HCT116 (cell line): ENCODE measurements around the gene SLC2A5. TPM values are rescaled to one million over a fixed set of nuclear protein-coding genes. Genes with fewer than 3 reads are reported as not detected.
"Not testable (repeated sequence)": the region's sequence is repeated elsewhere in the genome, so short reads cannot be mapped to it uniquely, and the experiment has no call there.

Experiments
- ATAC-seq: fragments of 200-7000 bp; cut with Tn5 transposase; 2 replicates; pipeline ENCODE4 v1.9.1; 2020; ENCODE audit warnings: mild to moderate bottlenecking, moderate library complexity
- BruUV-seq: library from RNA; stranded (reverse); fragments of 400-500 nt; replicated peaks from 2 replicates; lab custom pipeline; 2021; lab: Mats Ljungman, UMichigan
- CTCF ChIA-PET: fragments of 300-600 bp; sonication (Branson Sonifier 250); formaldehyde crosslinking; loops from one replicate; lab custom pipeline; 2021; ENCODE audit warnings: antibody characterized with exemption; lab: Charles Lee
- POLR2A ChIA-PET: fragments of 300-600, 350-600 bp; sonication (Branson Sonifier 250); formaldehyde crosslinking; loops from one replicate; lab custom pipeline; 2021; ENCODE audit warnings: antibody characterized with exemption; lab: Charles Lee
- RAD21 ChIA-PET, 2 experiments: fragments of 300-600 bp; sonication (Branson Sonifier 250); formaldehyde crosslinking; loops; one replicate each; lab custom pipeline; 2023; ENCODE audit warnings: low total read pairs in 2 of 2; ENCODE audit not compliant: uncharacterized antibody in 2 of 2, unreplicated experiment in 2 of 2, low non-redundant PET in 1 of 2; lab: Charles Lee
- DNase-seq: peaks from one replicate; pipeline ENCODE4 v3.0.0-alpha.2; 2010; ENCODE audit warnings: low read depth, low spot score
- H2AFZ ChIP-seq: fragments of 200-600 bp; shearing (Covaris generic), sonication (generic); 2 replicates; pipeline ENCODE4 v1.6.1; 2017; ENCODE audit warnings: low read depth, mixed run types, mixed read lengths, antibody characterized with exemption, low read length; ENCODE audit not compliant: poor library complexity, severe bottlenecking
- H3K27ac ChIP-seq: 2 replicates; pipeline ENCODE4 v1.5.1; 2012; ENCODE audit warnings: low read depth, low read length
- H3K27me3 ChIP-seq: fragments of 200-600 bp; sonication (generic); 2 replicates; pipeline ENCODE4 v1.6.1; 2016; ENCODE audit warnings: mixed run types, low read length, mixed read lengths; ENCODE audit not compliant: insufficient read depth
- H3K36me3 ChIP-seq, 2 experiments: fragments of 200-500 bp in 1 of 2; fragments of 200-600 bp in 1 of 2; sonication (Bioruptor generic) in 1 of 2; sonication (generic) in 1 of 2; 2 replicates each; pipeline versions ENCODE4 v1.5.1 to v1.6.1; 2014 to 2016; ENCODE audit warnings: low read length in 2 of 2, inconsistent platforms in 1 of 2, mixed read lengths in 1 of 2, mixed run types in 1 of 2; ENCODE audit not compliant: insufficient read depth in 2 of 2, control insufficient read depth in 1 of 2
- H3K4me1 ChIP-seq, 2 experiments: fragments of 200-600 bp in 1 of 2; sonication (generic) in 1 of 2; 2 replicates each; pipeline versions ENCODE4 v1.5.1 to v1.6.1; 2012 to 2017; ENCODE audit warnings: low read length in 2 of 2, inconsistent platforms in 1 of 2, mild to moderate bottlenecking in 1 of 2, mixed read lengths in 1 of 2, mixed run types in 1 of 2, moderate library complexity in 1 of 2; ENCODE audit not compliant: insufficient read depth in 2 of 2, control insufficient read depth in 1 of 2
- H3K4me2 ChIP-seq: fragments of 200-600 bp; sonication (generic); 2 replicates; pipeline ENCODE4 v1.6.1; 2017; ENCODE audit warnings: mixed run types, low read length, mixed read lengths
- H3K4me3 ChIP-seq, 2 experiments: fragments of 200-600 bp in 1 of 2; sonication (generic) in 1 of 2; replicated peaks in 1 of 2; 2 replicates each; pipeline ENCODE4 v1.5.1; 2011 to 2016; ENCODE audit warnings: low read length in 2 of 2, control low read depth in 1 of 2, low read depth in 1 of 2, mild to moderate bottlenecking in 1 of 2, mixed read lengths in 1 of 2, mixed run types in 1 of 2
- H3K79me2 ChIP-seq: fragments of 200-600 bp; sonication (generic); 2 replicates; pipeline ENCODE4 v1.6.1; 2017; ENCODE audit warnings: mild to moderate bottlenecking, mixed run types, low read length, moderate library complexity, mixed read lengths; ENCODE audit not compliant: insufficient read depth
- H3K9ac ChIP-seq: fragments of 200-600 bp; sonication (generic); 2 replicates; pipeline ENCODE4 v1.6.1; 2016; ENCODE audit warnings: low read length, mixed read lengths
- H3K9me2 ChIP-seq: fragments of 200-600 bp; sonication (generic), shearing (Covaris generic); 2 replicates; pipeline ENCODE4 v1.6.1; 2017; ENCODE audit warnings: mixed run types, mild to moderate bottlenecking, moderate library complexity; ENCODE audit not compliant: insufficient read depth
- H3K9me3 ChIP-seq, 2 experiments: fragments of 200-500 bp in 1 of 2; fragments of 200-600 bp in 1 of 2; sonication (Bioruptor generic) in 1 of 2; sonication (generic) in 1 of 2; 2 replicates each; pipeline ENCODE4 v1.6.1; 2014 to 2017; ENCODE audit warnings: low read length in 2 of 2, mixed read lengths in 2 of 2, inconsistent platforms in 1 of 2, low read depth in 1 of 2, mild to moderate bottlenecking in 1 of 2, mixed run types in 1 of 2, moderate library complexity in 1 of 2; ENCODE audit not compliant: control insufficient read depth in 1 of 2, insufficient read depth in 1 of 2
- H4K20me1 ChIP-seq: fragments of 200-600 bp; sonication (generic), shearing (Covaris generic); 2 replicates; pipeline ENCODE4 v1.6.1; 2017; ENCODE audit warnings: mixed run types, mild to moderate bottlenecking, moderate library complexity; ENCODE audit not compliant: insufficient read depth
- CBX3 ChIP-seq: IDR thresholded peaks from 2 replicates; pipeline ENCODE4 v1.6.1; 2012; ENCODE audit warnings: low read depth
- MAX ChIP-seq: IDR thresholded peaks from 2 replicates; pipeline ENCODE4 v1.6.1; 2012
- RAD21 ChIP-seq: IDR thresholded peaks from 2 replicates; pipeline ENCODE4 v1.6.1; 2012; ENCODE audit warnings: low read depth, mild to moderate bottlenecking
- ZNF274 ChIP-seq: fragments of 200-500 bp; sonication (Bioruptor generic); IDR thresholded peaks from 2 replicates; pipeline ENCODE4 v1.6.1; 2014; ENCODE audit warnings: mild to moderate bottlenecking, low read depth, low read length, inconsistent platforms
- intact Hi-C: fragments of 100-400 bp; cut with micrococcal nuclease; formaldehyde crosslinking; loops from 2 replicates; pipeline ENCODE4 v1.10.0; 2022
- total RNA-seq: library from RNA; stranded (reverse); gene quantifications from one replicate; pipeline ENCODE4 v1.2.1, GENCODE V29; 2021; ENCODE audit not compliant: unreplicated experiment
- TF ChIP-seq, protein P1 (sequence below): IDR thresholded peaks from 2 replicates; pipeline ENCODE4 v1.6.1; 2011; ENCODE audit warnings: mild to moderate bottlenecking, low read length, moderate library complexity; ENCODE audit not compliant: insufficient replicate concordance; ENCODE audit errors: extremely low read depth

The SLC2A5 gene
- total RNA-seq, 1 experiment from 2014 or later, result not detected

DNA sequence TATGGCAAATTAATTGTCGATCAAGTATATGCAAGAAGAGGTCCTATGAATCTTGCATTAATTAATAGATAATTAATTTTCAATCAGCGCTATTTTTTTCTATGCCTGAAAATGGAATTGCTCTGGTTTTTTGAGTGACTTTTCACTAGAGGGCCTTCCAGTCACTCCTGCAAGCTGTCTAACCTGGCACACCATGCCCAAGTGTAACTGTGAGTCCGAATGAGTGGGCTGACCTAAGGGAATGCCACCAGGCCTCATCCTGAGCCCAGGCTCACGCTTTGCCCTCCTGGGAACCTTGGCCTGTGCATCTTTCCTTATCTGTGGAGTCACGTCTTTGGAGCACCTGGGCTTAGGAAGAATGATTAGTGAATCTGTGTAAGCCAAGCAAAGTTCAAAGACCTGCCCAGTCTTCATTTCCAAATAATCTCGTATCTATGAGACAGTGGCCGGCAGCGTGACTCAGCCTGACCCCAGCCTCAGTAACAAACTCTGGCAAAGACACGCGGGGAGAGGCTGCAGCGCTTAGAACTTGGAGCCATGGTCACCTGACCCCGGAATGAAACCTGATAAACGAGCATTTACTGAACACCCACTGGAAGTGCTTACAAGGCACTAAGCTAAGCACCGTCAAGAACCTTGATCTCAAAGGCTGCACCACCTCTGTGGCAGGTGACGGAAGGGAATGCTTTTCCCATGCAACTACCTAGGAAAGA, 47.3 kb downstream of the SLC2A5 start:
- H3K27me3 ChIP-seq, H3K4me2 ChIP-seq, ATAC-seq, BruUV-seq, DNase-seq, H3K4me3 ChIP-seq, H3K9me3 ChIP-seq, H3K4me1 ChIP-seq, RAD21 ChIA-PET, H3K9ac ChIP-seq, H2AFZ ChIP-seq, H4K20me1 ChIP-seq, H3K36me3 ChIP-seq, intact Hi-C loops, H3K79me2 ChIP-seq, H3K9me2 ChIP-seq, POLR2A ChIA-PET, H3K27ac ChIP-seq: not testable (repeated sequence)
- CTCF ChIA-PET, result interaction anchor here (1.2 kb wide), 1 partner anchor 18 kb away, joined by 4 read pairs; no protein-coding TSS in a partner anchor

GRCh38 chr1:9020305-9020704, 49.1 kb downstream of the SLC2A5 start:
- TF ChIP-seq, protein P1, sequence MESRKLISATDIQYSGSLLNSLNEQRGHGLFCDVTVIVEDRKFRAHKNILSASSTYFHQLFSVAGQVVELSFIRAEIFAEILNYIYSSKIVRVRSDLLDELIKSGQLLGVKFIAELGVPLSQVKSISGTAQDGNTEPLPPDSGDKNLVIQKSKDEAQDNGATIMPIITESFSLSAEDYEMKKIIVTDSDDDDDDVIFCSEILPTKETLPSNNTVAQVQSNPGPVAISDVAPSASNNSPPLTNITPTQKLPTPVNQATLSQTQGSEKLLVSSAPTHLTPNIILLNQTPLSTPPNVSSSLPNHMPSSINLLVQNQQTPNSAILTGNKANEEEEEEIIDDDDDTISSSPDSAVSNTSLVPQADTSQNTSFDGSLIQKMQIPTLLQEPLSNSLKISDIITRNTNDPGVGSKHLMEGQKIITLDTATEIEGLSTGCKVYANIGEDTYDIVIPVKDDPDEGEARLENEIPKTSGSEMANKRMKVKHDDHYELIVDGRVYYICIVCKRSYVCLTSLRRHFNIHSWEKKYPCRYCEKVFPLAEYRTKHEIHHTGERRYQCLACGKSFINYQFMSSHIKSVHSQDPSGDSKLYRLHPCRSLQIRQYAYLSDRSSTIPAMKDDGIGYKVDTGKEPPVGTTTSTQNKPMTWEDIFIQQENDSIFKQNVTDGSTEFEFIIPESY, result no peak
- no peak for TF ChIP-seq CBX3
- TF ChIP-seq ZNF274, result no peak
- TF ChIP-seq MAX, result no peak
- no peak for TF ChIP-seq RAD21
- ATAC-seq, result no peak
- no peak overlapping the region for H2AFZ ChIP-seq
- no peaks in the 10 kb centered on the region for H3K9me3 ChIP-seq
- DNase-seq, result no peak
- H3K4me1 ChIP-seq, result no peaks in the 10 kb centered on the region
- ChIA-PET RAD21 (no interaction called here), CTCF (no interaction called here), POLR2A (interaction anchor here (1.5 kb wide), 1 partner anchor 11 kb away, joined by 3 read pairs; no protein-coding TSS in a partner anchor)
- intact Hi-C loops, result no loop called here
- no peak overlapping the region for H3K4me2 ChIP-seq
- H3K4me3 ChIP-seq, result no peak overlapping the region
- no peaks in the 10 kb centered on the region for H3K79me2 ChIP-seq
- no peaks in the 10 kb centered on the region for H4K20me1 ChIP-seq
- H3K27ac ChIP-seq, result no peak overlapping the region
- H3K27me3 ChIP-seq, result no peaks in the 10 kb centered on the region
- H3K9ac ChIP-seq, result no peak overlapping the region
- no TSS peak for BruUV-seq
- no peaks in the 10 kb centered on the region for H3K9me2 ChIP-seq
- no peaks in the 10 kb centered on the region for H3K36me3 ChIP-seq
